Activated CD8-positive, alpha-beta memory T cell treated with anti-CD3 and anti-CD28 coated beads, Interleukin-2, amount 50 U/mL, for 1 hour (primary cell): ENCODE measurements around the gene FADS6.
A peak's percentile ranks its signal among the peaks of the same experiment; 100 is the strongest.

Source experiments
- DNase-seq: peaks from one replicate; pipeline ENCODE4 v3.0.0-alpha.2; 2020; ENCODE audit errors: extremely low read depth

Gene FADS6

GRCh38 chr17:74892974-74893911 is at the start of gene FADS6:
FADS6 (minus strand) TSS chr17:74893633; CDS start chr17:74893595, 38 bp downstream.
- no peak for DNase-seq

DNA sequence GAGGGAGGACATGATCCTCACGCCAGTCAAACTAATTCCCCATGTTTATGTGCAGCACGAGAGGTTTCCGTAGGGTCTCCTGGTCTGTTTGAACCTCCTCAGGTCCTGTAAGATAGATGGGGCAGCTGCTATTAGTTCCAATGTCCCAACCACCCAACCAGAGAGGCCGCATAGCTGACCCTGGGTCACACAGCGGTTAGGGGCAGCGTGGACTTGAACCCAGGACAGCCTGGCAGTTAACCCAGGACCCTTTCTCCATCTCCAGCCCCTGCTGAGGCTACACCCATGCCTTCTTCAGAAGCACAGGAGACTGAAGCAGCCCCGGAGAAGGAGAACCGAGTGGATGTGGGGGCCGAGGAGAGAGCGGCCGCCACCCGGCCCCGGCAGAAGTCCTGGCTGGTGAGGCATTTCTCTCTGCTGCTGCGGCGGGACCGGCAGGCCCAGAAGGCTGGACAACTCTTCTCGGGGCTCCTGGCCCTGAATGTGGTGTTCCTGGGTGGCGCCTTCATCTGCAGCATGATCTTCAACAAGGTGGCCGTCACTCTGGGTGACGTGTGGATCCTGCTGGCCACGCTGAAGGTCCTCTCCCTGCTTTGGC is 47.8 kb upstream of the FADS6 start:
- DNase-seq: no peak

- no peak for DNase-seq
Observed at GRCh38 chr17:74939534-74939933, 46.1 kb upstream of the FADS6 start.

- no peak for DNase-seq
Observed at GRCh38 chr17:74938194-74938950, 44.9 kb upstream of the FADS6 start.

DNA sequence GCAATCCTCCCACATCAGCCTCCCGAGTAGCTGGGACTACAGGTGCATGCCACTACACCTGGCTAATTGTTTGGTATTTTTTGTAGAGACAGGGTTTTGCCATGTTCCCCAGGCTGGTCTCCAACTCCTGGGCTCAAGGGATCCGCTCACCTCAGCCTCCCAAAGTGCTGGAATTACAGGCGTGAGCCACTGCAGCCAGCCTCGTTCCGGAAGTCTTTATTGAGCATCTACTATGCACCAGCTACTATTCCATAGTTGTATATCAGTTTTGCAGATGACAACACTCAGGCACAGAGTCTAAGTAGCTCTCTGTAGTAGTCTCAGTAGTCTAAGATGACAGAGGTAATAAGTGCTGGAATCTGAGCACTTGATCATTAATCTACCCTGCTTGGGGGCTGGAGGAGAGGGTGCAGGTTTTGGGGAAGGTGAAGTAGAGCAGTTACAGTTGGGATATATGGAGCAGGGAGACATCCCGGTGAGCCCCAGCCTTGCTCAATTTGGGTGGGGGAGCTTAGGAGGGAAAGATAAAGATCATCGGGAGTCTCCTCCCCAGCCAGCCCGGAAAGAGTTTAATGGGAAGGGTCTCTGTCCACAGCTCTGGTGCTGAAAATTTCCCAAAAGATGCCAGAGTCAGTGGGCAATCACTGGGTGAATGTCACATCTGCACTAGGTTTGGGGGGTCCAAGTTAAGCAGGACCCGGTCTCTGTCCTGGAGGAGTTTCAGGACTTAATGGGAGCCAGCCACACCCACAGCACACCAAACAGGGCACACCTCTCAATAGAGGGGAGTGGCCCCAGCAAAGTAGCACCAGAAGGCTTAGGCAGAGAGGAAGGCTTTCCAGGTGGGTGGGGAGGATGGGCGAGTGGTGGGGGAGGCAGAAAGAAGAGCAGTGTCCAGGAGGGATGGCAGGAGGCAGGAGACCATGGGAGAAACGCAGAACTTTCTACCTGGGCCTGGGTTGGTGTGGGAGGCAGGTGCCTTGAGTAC is 43.9 kb upstream of the FADS6 start:
- no peak for DNase-seq

- DNase-seq: no peak
Observed at GRCh38 chr17:74936470-74936799, 43.0 kb upstream of the FADS6 start.

DNA sequence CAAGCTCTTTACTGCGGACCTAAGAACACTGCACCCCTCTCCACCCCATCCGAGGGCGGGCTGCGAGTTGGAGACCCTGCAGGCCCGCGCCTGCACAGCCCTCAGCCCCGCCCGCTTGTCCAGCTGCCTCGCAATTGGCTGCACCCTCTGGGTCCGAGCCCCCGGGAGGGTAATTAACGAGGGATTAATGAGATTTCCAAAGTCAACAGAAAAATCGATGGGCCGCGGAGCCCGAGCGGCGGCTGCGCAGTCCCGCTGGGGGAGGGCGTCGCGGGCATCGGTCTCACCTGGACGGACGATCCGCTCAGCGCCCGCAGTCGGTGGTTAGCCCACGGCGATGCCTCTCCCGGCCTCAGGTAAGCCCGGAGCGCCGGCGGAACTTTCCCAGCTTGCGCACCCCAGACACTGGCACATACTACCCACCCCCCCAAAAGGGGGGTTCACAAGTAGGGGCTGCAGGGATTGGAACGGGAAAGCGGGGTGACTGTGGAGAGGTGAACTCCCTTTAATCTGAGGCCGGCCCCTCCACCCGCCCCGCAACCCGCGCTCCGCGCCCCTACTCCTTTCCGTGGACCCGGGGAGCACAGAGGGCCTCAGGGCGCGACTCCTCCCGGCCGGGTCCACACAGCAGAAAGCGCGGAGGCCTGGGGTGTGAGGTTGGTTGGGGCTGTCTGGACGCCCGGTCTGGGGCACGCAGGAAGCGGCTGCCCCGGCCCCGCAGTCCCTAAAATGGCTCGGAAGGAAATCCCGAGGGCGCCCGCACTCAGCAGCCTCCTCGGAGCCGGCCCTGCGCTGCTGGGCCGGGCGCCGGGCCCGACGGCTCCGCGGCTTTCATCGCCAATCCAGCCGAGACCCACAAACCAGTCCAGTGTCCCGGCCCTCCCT is 42.4 kb upstream of the FADS6 start, which contains the start of gene OTOP3:
TSS of gene OTOP3 (plus strand) at position 314 of the 885 bp plus-strand sequence. CDS start at position 338, 24 bp downstream.
- no peak for DNase-seq

DNA sequence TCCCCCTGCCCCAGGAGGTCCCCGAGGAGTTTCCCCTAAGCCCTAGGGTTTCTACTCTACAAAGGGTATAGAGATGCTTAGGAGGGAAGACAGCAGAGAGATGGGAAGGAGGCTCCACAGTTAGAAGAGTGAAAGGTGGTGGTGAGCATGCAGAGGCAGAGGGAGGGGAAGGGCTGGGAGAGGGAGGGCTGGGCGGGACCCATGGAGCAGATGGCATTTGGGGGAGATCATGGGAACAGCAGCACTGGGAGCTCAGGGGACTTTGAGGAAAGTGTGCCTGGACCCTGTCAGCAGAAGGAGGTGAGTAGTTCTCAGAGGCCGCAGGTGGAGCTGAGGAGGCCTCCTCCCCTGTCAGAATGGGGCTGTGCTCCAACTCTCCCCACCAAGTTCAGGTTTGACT is 41.6 kb upstream of the FADS6 start:
- no peak for DNase-seq

DNA sequence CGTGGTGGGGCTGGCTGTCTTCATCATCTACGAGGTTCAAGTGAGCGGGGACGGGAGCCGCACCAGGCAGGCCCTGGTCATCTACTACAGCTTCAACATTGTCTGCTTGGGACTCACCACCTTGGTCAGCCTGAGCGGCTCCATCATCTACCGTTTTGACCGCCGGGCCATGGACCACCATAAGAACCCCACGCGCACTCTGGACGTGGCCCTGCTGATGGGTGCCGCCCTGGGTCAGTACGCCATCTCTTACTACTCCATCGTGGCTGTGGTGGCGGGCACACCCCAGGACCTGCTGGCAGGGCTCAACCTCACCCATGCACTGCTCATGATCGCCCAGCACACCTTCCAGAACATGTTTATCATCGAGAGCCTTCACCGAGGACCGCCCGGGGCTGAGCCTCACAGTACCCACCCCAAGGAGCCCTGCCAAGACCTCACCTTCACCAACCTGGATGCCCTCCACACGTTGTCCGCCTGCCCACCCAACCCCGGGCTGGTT is 37.2 kb upstream of the FADS6 start:
- DNase-seq: no peak

DNA sequence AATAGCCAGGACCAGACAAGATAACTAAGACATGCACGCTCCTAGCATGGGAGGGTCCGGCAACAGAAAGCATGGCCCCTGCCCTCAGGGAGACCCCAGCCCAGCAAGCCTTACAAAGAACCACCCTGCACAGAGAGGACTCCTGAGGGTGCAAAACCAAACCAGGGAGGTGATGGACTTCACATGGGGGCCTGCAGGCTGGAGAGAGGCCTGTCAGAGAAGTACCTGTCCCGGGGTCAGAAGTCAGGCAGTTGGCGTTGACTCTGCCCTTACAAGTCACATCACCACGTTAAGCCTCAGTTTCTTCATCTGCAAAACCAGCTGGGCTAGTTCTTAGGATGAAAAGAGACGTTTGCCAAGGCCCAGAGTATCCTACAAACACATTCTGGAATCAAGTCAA is 35.4 kb upstream of the FADS6 start:
- no peak for DNase-seq

DNA sequence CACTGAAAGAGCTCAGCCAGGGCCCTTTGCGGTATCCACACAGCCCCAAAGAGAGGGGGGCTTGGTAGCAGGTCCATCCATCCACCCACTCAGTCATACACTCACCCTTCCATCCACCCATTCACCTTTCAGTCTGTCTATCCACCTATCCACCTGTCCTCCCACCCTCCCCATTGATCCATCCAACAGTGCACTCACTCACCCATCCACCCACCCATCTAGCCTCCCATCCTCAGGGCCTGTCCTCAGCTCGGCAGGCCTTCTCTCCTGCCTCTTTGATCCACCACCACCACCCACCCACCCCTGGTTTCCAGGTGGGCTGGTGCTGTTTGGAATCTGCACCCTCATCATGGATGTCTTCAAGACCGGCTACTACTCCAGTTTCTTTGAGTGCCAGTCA is 31.8 kb upstream of the FADS6 start:
- no peak for DNase-seq

DNA sequence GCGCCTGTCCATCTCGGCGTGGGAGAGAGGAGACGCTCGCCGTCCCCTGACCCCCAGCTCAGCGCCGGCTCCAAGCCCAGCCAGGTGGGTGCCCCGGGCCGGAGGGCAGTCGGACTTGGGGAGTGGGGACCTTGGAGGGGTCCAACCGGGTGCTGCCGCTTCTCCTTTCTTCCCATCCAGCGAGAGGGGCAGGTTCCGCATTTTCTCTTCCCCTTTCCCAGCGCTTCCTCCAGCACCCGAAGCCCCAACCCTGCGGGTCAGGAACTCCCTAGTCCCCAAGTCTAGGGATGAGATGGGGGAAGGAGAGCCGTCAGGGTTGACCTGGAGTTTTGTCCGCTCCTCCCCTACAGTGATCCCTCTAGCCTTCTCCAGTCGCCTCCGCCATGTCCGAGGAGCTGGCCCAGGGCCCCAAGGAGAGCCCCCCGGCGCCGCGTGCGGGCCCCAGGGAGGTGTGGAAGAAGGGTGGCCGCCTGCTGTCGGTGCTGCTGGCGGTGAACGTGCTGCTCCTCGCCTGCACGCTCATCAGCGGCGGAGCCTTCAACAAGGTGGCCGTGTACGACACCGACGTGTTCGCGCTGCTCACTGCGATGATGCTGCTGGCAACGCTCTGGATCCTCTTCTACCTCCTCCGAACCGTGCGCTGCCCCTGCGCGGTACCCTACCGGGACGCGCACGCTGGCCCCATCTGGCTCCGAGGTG is 31.0 kb upstream of the FADS6 start, which contains the start of gene OTOP2:
TSS of gene OTOP2 (plus strand) at position 24 of the 699 bp plus-strand sequence. CDS start at position 384, 360 bp downstream.
- DNase-seq: no peak

GRCh38 chr17:74923538-74924249 is 30.3 kb upstream of the FADS6 start:
- DNase-seq: peak; percentile 17

- no peak for DNase-seq
Observed at GRCh38 chr17:74922694-74923537, 29.5 kb upstream of the FADS6 start, which contains the start of gene USH1G. USH1G (minus strand) TSS chr17:74923255; CDS start chr17:74923073, 182 bp downstream.

GRCh38 chr17:74922172-74922571 is 28.7 kb upstream of the FADS6 start:
- no peak for DNase-seq

DNA sequence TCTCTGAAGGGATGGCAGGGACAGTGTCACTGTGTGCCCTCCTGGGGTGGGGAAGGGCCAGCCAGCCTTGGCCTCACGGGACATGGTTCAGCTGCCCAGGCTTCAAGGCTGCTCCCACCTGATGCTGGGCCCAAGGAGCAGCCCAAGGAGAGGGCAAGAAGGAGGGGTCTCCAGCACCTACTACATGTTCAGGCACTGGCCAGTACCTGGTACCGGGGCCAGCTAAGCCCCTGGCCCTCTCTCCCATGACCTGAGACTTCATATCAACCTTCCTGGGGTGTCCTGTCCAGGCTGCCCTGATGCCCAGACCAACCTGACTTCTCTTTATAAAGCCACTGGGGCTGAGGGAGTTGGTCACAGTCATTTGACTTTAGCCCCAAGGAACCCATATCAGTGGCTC is 28.3 kb upstream of the FADS6 start:
- DNase-seq: no peak

DNA sequence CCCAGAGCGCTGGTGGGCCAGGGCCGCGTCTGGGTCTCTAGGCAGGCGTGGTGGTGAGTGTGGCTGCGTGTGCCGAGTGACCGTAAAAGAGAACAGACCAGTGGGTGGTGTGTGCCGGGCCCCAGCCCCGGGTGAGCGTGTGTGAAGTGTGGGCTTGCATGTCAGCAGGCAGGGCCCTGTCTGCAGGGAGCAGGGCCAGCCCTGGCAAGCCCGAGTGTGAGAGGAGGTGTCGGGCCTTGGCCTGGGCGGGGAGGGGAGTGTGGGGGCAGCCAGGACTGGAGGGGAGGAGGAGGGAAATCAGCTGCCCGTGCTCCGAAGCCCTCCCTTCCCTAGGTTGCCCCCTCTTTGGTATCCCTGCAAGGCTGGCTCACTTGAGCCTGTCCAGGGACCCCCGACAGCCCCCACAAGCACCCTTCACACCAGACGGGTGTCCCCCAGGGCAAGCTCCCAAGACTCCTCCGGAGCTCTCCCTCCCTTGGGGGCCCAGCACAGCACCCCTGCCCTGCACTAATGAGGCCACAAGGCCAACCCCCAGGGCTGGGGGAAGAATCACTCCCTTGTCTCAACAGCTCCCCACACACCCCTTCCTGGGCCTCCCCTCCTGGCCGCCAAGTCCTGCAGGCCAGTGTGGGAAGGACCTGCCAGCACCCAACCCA is 27.7 kb upstream of the FADS6 start:
- no peak for DNase-seq
